NCI-H446 (cell line): Measurements from ENCODE around the gene TOR2A.

Experiments
- DNase-seq, 2 experiments: peaks; one replicate each; lab custom pipeline; 2025; lab: John Stamatoyannopoulos, UW

The TOR2A gene

GRCh38 chr9:127742435-127743088 lies 7.5 kb upstream of the TOR2A start:
- DNase-seq, result no peak

GRCh38 chr9:127741831-127742434 lies 6.8 kb upstream of the TOR2A start:
- DNase-seq, result no peak

GRCh38 chr9:127739614-127740330 lies 4.7 kb upstream of the TOR2A start:
- DNase-seq, result no peak

GRCh38 chr9:127738666-127739065 lies 3.6 kb upstream of the TOR2A start:
- no peak for DNase-seq

GRCh38 chr9:127735530-127736185 lies 564 bp upstream of the TOR2A start:
- DNase-seq, result no peak

- DNase-seq, result no peak
Observed at GRCh38 chr9:127734247-127734746, 797 bp downstream of the TOR2A start.

- no peak for DNase-seq
Observed at GRCh38 chr9:127733614-127734013, 1.5 kb downstream of the TOR2A start.

- no peak for DNase-seq
Observed at GRCh38 chr9:127732444-127732843, 2.6 kb downstream of the TOR2A start.

GRCh38 chr9:127731938-127732337 lies 3.2 kb downstream of the TOR2A start:
- no peak for DNase-seq

- no peak for DNase-seq
Observed at GRCh38 chr9:127730799-127731410, 4.2 kb downstream of the TOR2A start.

- no peak for DNase-seq
Observed at GRCh38 chr9:127730262-127730661, 4.8 kb downstream of the TOR2A start.

- no peak for DNase-seq
Observed at GRCh38 chr9:127729522-127730256, 5.4 kb downstream of the TOR2A start.

- no peak for DNase-seq
Observed at GRCh38 chr9:127728808-127729207, 6.3 kb downstream of the TOR2A start.

GRCh38 chr9:127726871-127727270 lies 8.2 kb downstream of the TOR2A start:
- DNase-seq, result no peak

- DNase-seq, result no peak
Observed at GRCh38 chr9:127724012-127724411, 11.1 kb downstream of the TOR2A start.

- DNase-seq, result peak in 1 of 2 experiments; percentile 17
Observed at GRCh38 chr9:127723444-127723843, 11.7 kb downstream of the TOR2A start.

GRCh38 chr9:127723013-127723412 lies 12.1 kb downstream of the TOR2A start:
- DNase-seq, result no peak

- DNase-seq, result no peak
Observed at GRCh38 chr9:127722055-127722745, 12.9 kb downstream of the TOR2A start.

- DNase-seq, result no peak
Observed at GRCh38 chr9:127721391-127721821, 13.7 kb downstream of the TOR2A start.

- DNase-seq, result no peak
Observed at GRCh38 chr9:127720865-127721227, 14.2 kb downstream of the TOR2A start.
